ENCODE data around the gene RTL3.

Gene RTL3

GRCh38 chrX:78650906-78651437 lies 8.2 kb downstream of the RTL3 start:
- Histone ChIP-seq H3K4me3 (ENCODE audit: low read depth, low read length) (no peak overlapping the region), H3K36me3 (ENCODE audit: control insufficient read depth in 2 of 2, insufficient read depth in 1 of 2, low read length in 2 of 2) (no peaks in the 10 kb centered on the region), H3K27ac (ENCODE audit: extremely low read depth, low read depth, low read length) (no peak overlapping the region), H3K4me1 (ENCODE audit: control insufficient read depth, insufficient read depth, low read length) (no peaks in the 10 kb centered on the region), H3K9me3 (ENCODE audit: control insufficient read depth, insufficient read depth, low read depth, low read length) (no peaks in the 10 kb centered on the region; the same call in none of the 2 replicates)
- CTCF ChIA-PET = interaction anchor here (0.8 kb wide), 1 partner anchor 1364 kb away, joined by 3 read pairs; no protein-coding TSS in a partner anchor
- TF ChIP-seq, protein P1, sequence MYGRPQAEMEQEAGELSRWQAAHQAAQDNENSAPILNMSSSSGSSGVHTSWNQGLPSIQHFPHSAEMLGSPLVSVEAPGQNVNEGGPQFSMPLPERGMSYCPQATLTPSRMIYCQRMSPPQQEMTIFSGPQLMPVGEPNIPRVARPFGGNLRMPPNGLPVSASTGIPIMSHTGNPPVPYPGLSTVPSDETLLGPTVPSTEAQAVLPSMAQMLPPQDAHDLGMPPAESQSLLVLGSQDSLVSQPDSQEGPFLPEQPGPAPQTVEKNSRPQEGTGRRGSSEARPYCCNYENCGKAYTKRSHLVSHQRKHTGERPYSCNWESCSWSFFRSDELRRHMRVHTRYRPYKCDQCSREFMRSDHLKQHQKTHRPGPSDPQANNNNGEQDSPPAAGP (tag by site-specific recombination; IDR thresholded peaks at IDR 0.05) = no peak
- TF ChIP-seq ZNF214 (tag by site-specific recombination; IDR thresholded peaks at IDR 0.05; ENCODE audit: borderline replicate concordance) = no peak
- no peak for TF ChIP-seq ZNF639 (tag by site-specific recombination; IDR thresholded peaks at IDR 0.05)
- no peak for TF ChIP-seq ZNF10 (tag by site-specific recombination; IDR thresholded peaks at IDR 0.05)
- no peak for TF ChIP-seq OSR2 (tag by site-specific recombination; IDR thresholded peaks at IDR 0.05)
- TF ChIP-seq ZSCAN4 (tag by site-specific recombination; IDR thresholded peaks at IDR 0.05) = no peak
- no peak for TF ChIP-seq ZNF221 (tag by site-specific recombination; IDR thresholded peaks at IDR 0.05; ENCODE audit: borderline replicate concordance)
- TF ChIP-seq HIC1 (tag by site-specific recombination; IDR thresholded peaks at IDR 0.05) = no peak
- TF ChIP-seq SP7 (tag by site-specific recombination; IDR thresholded peaks at IDR 0.05) = no peak
- TF ChIP-seq ZNF621 (tag by site-specific recombination; IDR thresholded peaks at IDR 0.05) = no peak
- TF ChIP-seq ZNF248 (tag by site-specific recombination; IDR thresholded peaks at IDR 0.05) = no peak
- POLR2A ChIA-PET = no interaction called here

DNA sequence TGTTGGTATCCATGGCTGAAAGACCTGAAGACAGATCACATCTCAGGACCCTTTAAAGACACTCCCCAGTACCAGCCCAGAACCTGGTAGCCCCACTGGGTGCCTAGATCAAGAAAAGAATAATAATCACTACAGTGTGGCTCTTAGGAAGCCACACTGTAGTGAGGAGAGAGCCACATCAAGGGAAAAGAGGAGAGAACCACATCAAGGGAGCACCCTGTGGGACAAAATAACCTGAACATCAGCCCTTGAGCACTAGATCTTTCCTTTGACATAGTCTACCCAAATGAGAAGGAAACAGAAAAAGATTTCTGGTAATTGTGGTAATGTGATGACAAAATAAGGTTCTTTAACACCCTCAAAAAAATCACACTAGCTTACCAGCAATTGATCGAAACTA lies 15.3 kb downstream of the RTL3 start:
- Histone ChIP-seq H3K9me3 (ENCODE audit: control insufficient read depth, insufficient read depth, low read depth, low read length) (peaks cover 2% of the 10 kb centered on the region), H3K4me1 (ENCODE audit: control insufficient read depth, insufficient read depth, low read length) (no peaks in the 10 kb centered on the region), H3K27ac (ENCODE audit: extremely low read depth, low read depth, low read length) (no peak overlapping the region), H3K36me3 (ENCODE audit: control insufficient read depth in 2 of 2, insufficient read depth in 1 of 2, low read length in 2 of 2) (no peaks in the 10 kb centered on the region), H3K4me3 (ENCODE audit: low read depth, low read length) (no peak overlapping the region)
- TF ChIP-seq ZNF521 (tag by site-specific recombination; IDR thresholded peaks at IDR 0.05) (no peak), ZNF16 (tag by site-specific recombination; IDR thresholded peaks at IDR 0.05; ENCODE audit: low read depth) (no peak), ZNF292 (tag by site-specific recombination; IDR thresholded peaks at IDR 0.05; ENCODE audit: borderline replicate concordance, low read depth) (no peak), ZNF132 (tag by site-specific recombination; IDR thresholded peaks at IDR 0.05; ENCODE audit: borderline replicate concordance) (no peak), RBAK (tag by site-specific recombination; IDR thresholded peaks at IDR 0.05) (no peak), SALL2 (tag by site-specific recombination; IDR thresholded peaks at IDR 0.05; ENCODE audit: borderline replicate concordance) (no peak)
- CTCF ChIA-PET = no interaction called here
- POLR2A ChIA-PET = no interaction called here

Data from HEK293 (cell line).